HepG2 (cell line): ENCODE data around the gene RIPK1. TPM values are rescaled to one million over a fixed set of nuclear protein-coding genes. Genes with fewer than 3 reads are reported as not detected.

Experiments
- ATAC-seq: fragments of 200-7000 bp; cut with Tn5 transposase; 3 replicates; pipeline ENCODE4 v1.9.1; 2020; ENCODE audit warnings: mild to moderate bottlenecking, moderate library complexity
- BruUV-seq: library from RNA; stranded (reverse); fragments of 400-500 nt; replicated peaks from 2 replicates; lab custom pipeline; 2021; lab: Mats Ljungman, UMichigan
- CTCF ChIA-PET: fragments of 300-600 bp; formaldehyde crosslinking; extraction: SDS; loops from one replicate; lab custom pipeline; 2021; ENCODE audit warnings: low total read pairs, inconsistent platforms, low intra/inter-chr PET ratio; lab: Yijun Ruan, JAX
- POLR2A ChIA-PET: fragments of 350-600 bp; sonication (Branson Sonifier 250); formaldehyde crosslinking; loops from one replicate; lab custom pipeline; 2020; ENCODE audit warnings: antibody characterized with exemption, inconsistent platforms; lab: Yijun Ruan, JAX
- DNase-seq: peaks from one replicate; pipeline ENCODE4 v3.0.0-alpha.2; 2015; ENCODE audit warnings: low spot score
- FAIRE-seq: peaks from 3 replicates; lab custom pipeline; 2011; peaks lifted over from hg19 to GRCh38; lab: Jason Lieb, UNC
- H2AFZ ChIP-seq: one replicate; pipeline ENCODE4 v1.6.1; 2011; ENCODE audit warnings: low read length, inconsistent platforms
- H3K27ac ChIP-seq: fragments of 300-600 bp; 3 replicates; pipeline ENCODE4 v1.8.0; 2011; ENCODE audit warnings: mixed run types, mild to moderate bottlenecking, mixed read lengths, low read length, inconsistent platforms; ENCODE audit not compliant: insufficient read depth; ENCODE audit errors: extremely low read length
- H3K27me3 ChIP-seq, 2 experiments: fragments of 200-600 bp in 1 of 2; 2 replicates in 1 of 2; 3 replicates in 1 of 2; pipeline versions ENCODE4 v1.6.0 to v1.8.0; 2011; ENCODE audit warnings: low read length in 2 of 2, mild to moderate bottlenecking in 2 of 2, moderate library complexity in 2 of 2, inconsistent platforms in 1 of 2; ENCODE audit not compliant: insufficient read depth in 2 of 2, control insufficient read depth in 1 of 2
- H3K36me3 ChIP-seq, 2 experiments: fragments of 200-600 bp in 1 of 2; replicated peaks in 1 of 2; 2 replicates in 1 of 2; 3 replicates in 1 of 2; pipeline versions ENCODE4 v1.5.1 to v1.8.0; 2011; ENCODE audit warnings: low read length in 2 of 2, inconsistent platforms in 1 of 2; ENCODE audit not compliant: insufficient read depth in 2 of 2, control insufficient read depth in 1 of 2
- H3K4me1 ChIP-seq: 2 replicates; pipeline ENCODE4 v1.5.1; 2012; ENCODE audit warnings: low read length, inconsistent platforms; ENCODE audit not compliant: insufficient read depth
- H3K4me2 ChIP-seq: 2 replicates; pipeline ENCODE4 v1.6.0; 2011; ENCODE audit warnings: low read depth, low read length, inconsistent platforms
- H3K4me3 ChIP-seq, 3 experiments: fragments of 200-600 bp in 1 of 3; sonication (generic), shearing (Covaris generic) in 1 of 3; replicated peaks in 1 of 3; 2 replicates each; pipeline ENCODE4 v1.5.1; 2011 to 2016; ENCODE audit warnings: low read length in 3 of 3, inconsistent platforms in 2 of 3, low read depth in 2 of 3, mild to moderate bottlenecking in 2 of 3, control low read depth in 1 of 3, mixed read lengths in 1 of 3; ENCODE audit not compliant: insufficient read depth in 1 of 3
- H3K79me2 ChIP-seq: one replicate; pipeline ENCODE4 v1.6.1; 2011; ENCODE audit warnings: low read length, inconsistent platforms; ENCODE audit not compliant: insufficient read depth
- H3K9ac ChIP-seq: 2 replicates; pipeline ENCODE4 v1.6.0; 2011; ENCODE audit warnings: mild to moderate bottlenecking, low read depth, low read length, inconsistent platforms; ENCODE audit not compliant: insufficient read depth
- H3K9me3 ChIP-seq: 2 replicates; pipeline ENCODE4 v1.5.1; 2012; ENCODE audit warnings: mild to moderate bottlenecking, low read length
- H4K20me1 ChIP-seq: 2 replicates; pipeline ENCODE4 v1.6.0; 2011; ENCODE audit warnings: inconsistent platforms, mild to moderate bottlenecking, low read length, moderate library complexity; ENCODE audit not compliant: insufficient read depth
- CREM ChIP-seq, 2 experiments: sonication (generic) in 1 of 2; formaldehyde crosslinking in 1 of 2; IDR thresholded peaks; 2 replicates each; pipeline versions ENCODE4 v1.4.0 to v1.6.1; 2016 to 2020; ENCODE audit warnings: antibody characterized with exemption in 1 of 2, mild to moderate bottlenecking in 1 of 2, missing genetic modification reagents in 1 of 2
- HMG20A ChIP-seq: IDR thresholded peaks from 2 replicates; pipeline ENCODE4 v1.6.1; 2016; ENCODE audit warnings: borderline replicate concordance
- KAT2B ChIP-seq: fragments of 150-350 bp; IDR thresholded peaks from 2 replicates; pipeline ENCODE4 v1.6.1; 2014; ENCODE audit warnings: low read depth, low read length, borderline replicate concordance
- NFRKB ChIP-seq: fragments of 450-650 bp; IDR thresholded peaks from 2 replicates; pipeline ENCODE4 v1.6.1; 2017
- PLRG1 ChIP-seq: fragments of 450-650 bp; conservative IDR thresholded peaks from 2 replicates; pipeline ENCODE4 v1.6.1; 2016
- PTBP1 ChIP-seq: fragments of 200-400 bp; formaldehyde crosslinking; IDR thresholded peaks from 2 replicates; pipeline ENCODE4 v1.6.1; 2018; ENCODE audit warnings: low read length, low read depth; ENCODE audit not compliant: poor library complexity, severe bottlenecking
- RAD51 ChIP-seq: fragments of 450-650 bp; IDR thresholded peaks from 2 replicates; pipeline ENCODE4 v1.6.1; 2016; ENCODE audit warnings: borderline replicate concordance
- SALL1 ChIP-seq: sonication (generic); formaldehyde crosslinking; IDR thresholded peaks from 2 replicates; pipeline ENCODE4 v1.8.0; 2022; ENCODE audit warnings: mild to moderate bottlenecking, missing genetic modification reagents
- U2AF1 ChIP-seq: fragments of 200-400 bp; formaldehyde crosslinking; optimal IDR thresholded peaks from 2 replicates; pipeline ENCODE3; 2017; ENCODE audit warnings: mild to moderate bottlenecking, low read depth, low read length
- ZFP90 ChIP-seq: sonication (generic); formaldehyde crosslinking; IDR thresholded peaks from 2 replicates; pipeline ENCODE4 v1.8.0; 2022; ENCODE audit warnings: missing genetic modification reagents, mild to moderate bottlenecking, inconsistent platforms, borderline replicate concordance
- ZNF44 ChIP-seq: sonication (generic); formaldehyde crosslinking; IDR thresholded peaks from 2 replicates; pipeline ENCODE4 v1.5.1; 2020; ENCODE audit warnings: mild to moderate bottlenecking, missing genetic modification reagents
- ZNF720 ChIP-seq: sonication (generic); formaldehyde crosslinking; IDR thresholded peaks from 2 replicates; pipeline ENCODE4 v1.4.0; 2020; ENCODE audit warnings: missing genetic modification reagents
- ZNF761 ChIP-seq: sonication (generic); formaldehyde crosslinking; conservative IDR thresholded peaks from 2 replicates; pipeline ENCODE4 v1.4.0; 2020; ENCODE audit warnings: mild to moderate bottlenecking, missing genetic modification reagents
- ZNF883 ChIP-seq: sonication (generic); formaldehyde crosslinking; IDR thresholded peaks from 2 replicates; pipeline ENCODE4 v1.5.1; 2020; ENCODE audit warnings: mild to moderate bottlenecking, missing genetic modification reagents; ENCODE audit errors: not compliant biosample characterization
- whole genome bisulfite sequencing: methylation state at CpG from one replicate; pipeline ENCODE4 v1.1.6; 2017; ENCODE audit warnings: low lambda C conversion rate; 5-methylcytosine and 5-hydroxymethylcytosine counted together
- in situ Hi-C: cut with HindIII; loops from 2 replicates; pipeline ENCODE4 v1.10.0; 2017; ENCODE audit warnings: low pct_unique_long_range_greater_than_20kb; ENCODE audit not compliant: extremely low pct_ligation_motif_present
- intact Hi-C: fragments of 100-400 bp; cut with micrococcal nuclease; formaldehyde crosslinking; loops from one replicate; pipeline ENCODE4 v1.10.0; 2022; ENCODE audit not compliant: unreplicated experiment
- polyA plus RNA-seq, 8 experiments: library from polyadenylated mRNA; depleted of rRNA in 3 of 8; stranded (reverse) in 7 of 8; unstranded in 1 of 8; fragments of >200 nt; fragmentation: Illumina TruSeq in 4 of 8; extraction: Trizol in 4 of 8; gene quantifications; 2 replicates each; pipeline versions ENCODE4 v1.2.1 to v1.2.3, GENCODE V29; 2011 to 2016; ENCODE audit warnings: low read depth in 4 of 8, missing spikeins in 1 of 8, mixed read lengths in 1 of 8; ENCODE audit not compliant: insufficient read depth in 1 of 8
- total RNA-seq, 5 experiments: library from RNA; depleted of rRNA; stranded (reverse); fragments of >200 nt; fragmentation: Illumina TruSeq; extraction: Trizol; gene quantifications; 2 replicates each; pipeline ENCODE4 v1.2.3, GENCODE V29; 2016; ENCODE audit warnings: low read depth in 1 of 5
- TF ChIP-seq, protein P1 (sequence below): sonication (generic); formaldehyde crosslinking; IDR thresholded peaks from 2 replicates; pipeline ENCODE4 v1.4.0; 2020; ENCODE audit warnings: missing genetic modification reagents
- TF ChIP-seq, protein P2 (sequence below): sonication (generic); formaldehyde crosslinking; IDR thresholded peaks from 2 replicates; pipeline ENCODE4 v1.4.0; 2020; ENCODE audit warnings: mild to moderate bottlenecking, missing genetic modification reagents
- TF ChIP-seq, protein P3 (sequence below): sonication (generic); formaldehyde crosslinking; IDR thresholded peaks from 2 replicates; pipeline ENCODE4 v1.5.0; 2020; ENCODE audit warnings: missing genetic modification reagents

Gene RIPK1
- total and polyA plus RNA-seq, 2 of the 13 experiments (the other 11 are each of a cell fraction or from before 2014, with no cell fraction given) = 9.0 to 10.3 TPM

DNA sequence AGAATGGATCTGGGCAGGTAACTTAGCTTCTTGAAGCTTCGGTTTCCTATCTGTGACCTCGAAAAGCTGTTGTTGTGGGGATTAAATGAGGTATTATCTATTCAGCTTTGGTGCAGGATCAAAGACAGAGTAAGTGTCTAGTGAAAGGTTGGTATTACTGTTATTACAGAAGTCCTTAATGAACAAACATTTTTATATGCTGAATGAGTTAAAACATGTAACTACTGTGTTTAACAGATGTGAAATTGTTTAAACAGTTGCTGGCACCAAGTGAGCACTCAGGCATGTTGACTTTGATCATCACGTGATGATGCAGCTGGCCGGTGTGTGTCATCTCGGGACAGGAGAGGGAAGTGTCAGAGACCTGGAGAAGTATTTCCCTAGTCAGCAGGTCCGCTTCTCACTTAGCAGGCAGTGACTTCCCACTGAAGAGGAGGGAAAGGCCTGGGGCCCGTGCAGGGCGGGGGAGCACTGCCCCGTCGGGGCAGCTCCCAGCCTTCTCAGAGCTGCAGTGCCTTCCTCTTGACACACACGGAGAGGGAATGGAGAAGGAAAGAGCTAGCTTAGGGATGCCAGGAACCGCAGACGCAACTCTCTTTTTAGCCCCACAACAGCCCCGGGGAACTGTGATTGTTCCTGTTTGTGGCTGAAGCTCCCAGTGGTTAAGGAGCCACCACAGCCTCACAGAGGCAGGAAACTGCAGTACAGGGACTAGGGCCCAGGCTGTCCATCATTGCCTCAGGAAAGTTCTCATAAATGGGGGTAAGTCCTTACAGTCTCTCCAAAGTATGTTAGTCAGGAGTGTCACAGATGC lies 71.0 kb downstream of the RIPK1 start:
- Histone ChIP-seq H3K9ac (peak overlapping the region; percentile 55), H3K4me1 (peaks cover 67% of the 10 kb centered on the region), H3K27me3 (no peaks in the 10 kb centered on the region), H3K36me3 (peaks cover 6 to 20% of the 10 kb centered on the region in 2 experiments; a peak in 4 of 5 replicates), H3K4me2 (peak overlapping the region; percentile 57), H3K9me3 (no peaks in the 10 kb centered on the region), H3K4me3 (peak overlapping the region in 1 of 3 experiments; percentile 24; a peak in 2 of 6 replicates), H3K27ac (peak overlapping the region; percentile 90), H2AFZ (no peak overlapping the region), H3K79me2 (no peaks in the 10 kb centered on the region), H4K20me1 (no peaks in the 10 kb centered on the region)
- in situ Hi-C loops = loop anchor here (5.0 kb wide), 1 partner anchor 108 kb away; no protein-coding TSS in a partner anchor
- BruUV-seq = no TSS peak
- ChIA-PET POLR2A (interaction anchor here (0.5 to 3.0 kb wide), 18 partner anchors 10 to 888 kb away, joined by 3 to 23 read pairs (median 4); partner anchors contain the start of genes BPHL, PSMG4 and TUBB2A), CTCF (no interaction called here)
- ATAC-seq (peak; percentile 94), DNase-seq (peak; percentile 98), FAIRE-seq (peak; percentile 97)
- 10% methylated on average over 14 of the region's 14 CpGs for WGBS
- intact Hi-C loops = loop anchor here (2.0 to 5.0 kb wide), 3 partner anchors 18 to 93 kb away; partner anchors contain the start of genes BPHL and TUBB2A
- TF ChIP-seq U2AF1 (no peak), ZNF883 (CRISPR knock-in tag) (no peak), CREM (IDR thresholded peaks at IDR 0.05) (peak; percentile 71), CREM (CRISPR knock-in tag; IDR thresholded peaks at IDR 0.05) (no peak), PLRG1 (no peak), ZFP90 (CRISPR knock-in tag) (peak; percentile 80; the same call in 1 of the 2 replicates), ZNF44 (CRISPR knock-in tag) (peak; percentile 60; the same call in 1 of the 2 replicates), KAT2B (no peak), NFRKB (no peak), PTBP1 (no peak), RAD51 (peak; percentile 96), ZNF761 (CRISPR knock-in tag) (no peak; the same call in 1 of the 2 replicates), HMG20A (CRISPR knock-in tag) (peak; percentile 92; the same call in 1 of the 2 replicates), ZNF720 (CRISPR knock-in tag) (no peak), SALL1 (peak; percentile 99)
- TF ChIP-seq, protein P1, sequence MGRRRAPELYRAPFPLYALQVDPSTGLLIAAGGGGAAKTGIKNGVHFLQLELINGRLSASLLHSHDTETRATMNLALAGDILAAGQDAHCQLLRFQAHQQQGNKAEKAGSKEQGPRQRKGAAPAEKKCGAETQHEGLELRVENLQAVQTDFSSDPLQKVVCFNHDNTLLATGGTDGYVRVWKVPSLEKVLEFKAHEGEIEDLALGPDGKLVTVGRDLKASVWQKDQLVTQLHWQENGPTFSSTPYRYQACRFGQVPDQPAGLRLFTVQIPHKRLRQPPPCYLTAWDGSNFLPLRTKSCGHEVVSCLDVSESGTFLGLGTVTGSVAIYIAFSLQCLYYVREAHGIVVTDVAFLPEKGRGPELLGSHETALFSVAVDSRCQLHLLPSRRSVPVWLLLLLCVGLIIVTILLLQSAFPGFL (CRISPR knock-in tag) = no peak
- TF ChIP-seq, protein P2, sequence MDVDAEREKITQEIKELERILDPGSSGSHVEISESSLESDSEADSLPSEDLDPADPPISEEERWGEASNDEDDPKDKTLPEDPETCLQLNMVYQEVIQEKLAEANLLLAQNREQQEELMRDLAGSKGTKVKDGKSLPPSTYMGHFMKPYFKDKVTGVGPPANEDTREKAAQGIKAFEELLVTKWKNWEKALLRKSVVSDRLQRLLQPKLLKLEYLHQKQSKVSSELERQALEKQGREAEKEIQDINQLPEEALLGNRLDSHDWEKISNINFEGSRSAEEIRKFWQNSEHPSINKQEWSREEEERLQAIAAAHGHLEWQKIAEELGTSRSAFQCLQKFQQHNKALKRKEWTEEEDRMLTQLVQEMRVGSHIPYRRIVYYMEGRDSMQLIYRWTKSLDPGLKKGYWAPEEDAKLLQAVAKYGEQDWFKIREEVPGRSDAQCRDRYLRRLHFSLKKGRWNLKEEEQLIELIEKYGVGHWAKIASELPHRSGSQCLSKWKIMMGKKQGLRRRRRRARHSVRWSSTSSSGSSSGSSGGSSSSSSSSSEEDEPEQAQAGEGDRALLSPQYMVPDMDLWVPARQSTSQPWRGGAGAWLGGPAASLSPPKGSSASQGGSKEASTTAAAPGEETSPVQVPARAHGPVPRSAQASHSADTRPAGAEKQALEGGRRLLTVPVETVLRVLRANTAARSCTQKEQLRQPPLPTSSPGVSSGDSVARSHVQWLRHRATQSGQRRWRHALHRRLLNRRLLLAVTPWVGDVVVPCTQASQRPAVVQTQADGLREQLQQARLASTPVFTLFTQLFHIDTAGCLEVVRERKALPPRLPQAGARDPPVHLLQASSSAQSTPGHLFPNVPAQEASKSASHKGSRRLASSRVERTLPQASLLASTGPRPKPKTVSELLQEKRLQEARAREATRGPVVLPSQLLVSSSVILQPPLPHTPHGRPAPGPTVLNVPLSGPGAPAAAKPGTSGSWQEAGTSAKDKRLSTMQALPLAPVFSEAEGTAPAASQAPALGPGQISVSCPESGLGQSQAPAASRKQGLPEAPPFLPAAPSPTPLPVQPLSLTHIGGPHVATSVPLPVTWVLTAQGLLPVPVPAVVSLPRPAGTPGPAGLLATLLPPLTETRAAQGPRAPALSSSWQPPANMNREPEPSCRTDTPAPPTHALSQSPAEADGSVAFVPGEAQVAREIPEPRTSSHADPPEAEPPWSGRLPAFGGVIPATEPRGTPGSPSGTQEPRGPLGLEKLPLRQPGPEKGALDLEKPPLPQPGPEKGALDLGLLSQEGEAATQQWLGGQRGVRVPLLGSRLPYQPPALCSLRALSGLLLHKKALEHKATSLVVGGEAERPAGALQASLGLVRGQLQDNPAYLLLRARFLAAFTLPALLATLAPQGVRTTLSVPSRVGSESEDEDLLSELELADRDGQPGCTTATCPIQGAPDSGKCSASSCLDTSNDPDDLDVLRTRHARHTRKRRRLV = no peak
- TF ChIP-seq, protein P3, sequence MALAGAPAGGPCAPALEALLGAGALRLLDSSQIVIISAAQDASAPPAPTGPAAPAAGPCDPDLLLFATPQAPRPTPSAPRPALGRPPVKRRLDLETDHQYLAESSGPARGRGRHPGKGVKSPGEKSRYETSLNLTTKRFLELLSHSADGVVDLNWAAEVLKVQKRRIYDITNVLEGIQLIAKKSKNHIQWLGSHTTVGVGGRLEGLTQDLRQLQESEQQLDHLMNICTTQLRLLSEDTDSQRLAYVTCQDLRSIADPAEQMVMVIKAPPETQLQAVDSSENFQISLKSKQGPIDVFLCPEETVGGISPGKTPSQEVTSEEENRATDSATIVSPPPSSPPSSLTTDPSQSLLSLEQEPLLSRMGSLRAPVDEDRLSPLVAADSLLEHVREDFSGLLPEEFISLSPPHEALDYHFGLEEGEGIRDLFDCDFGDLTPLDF (CRISPR knock-in tag) = no peak
